Measurements from ENCODE around the gene C5orf58. TPM values are rescaled to one million over a fixed set of nuclear protein-coding genes. Genes with fewer than 3 reads are reported as not detected.

The C5orf58 gene
- total RNA-seq, 1 donor from 2014 or later = not detected

DNA sequence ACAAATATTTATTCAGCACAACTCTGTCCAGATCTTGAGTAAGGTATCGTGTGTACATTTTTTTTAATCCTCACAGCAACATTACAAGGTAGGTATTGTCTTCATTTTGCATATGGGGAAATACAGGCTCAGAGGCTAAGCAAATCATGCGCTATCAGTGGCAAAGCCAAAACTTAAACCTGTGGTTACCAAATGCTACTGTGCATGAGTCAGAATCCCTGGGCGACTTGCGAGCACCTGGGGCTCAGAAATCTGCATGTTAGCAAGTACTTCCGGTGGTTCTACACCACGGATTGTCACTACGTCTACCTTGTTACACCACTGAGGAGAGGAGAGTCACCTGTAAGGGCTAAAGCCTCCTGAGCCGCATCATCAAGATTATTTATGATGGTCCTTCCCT is 21.3 kb downstream of the C5orf58 start:
- DNase-seq (ENCODE audit: low read depth in 2 of 2) = no peak

DNA sequence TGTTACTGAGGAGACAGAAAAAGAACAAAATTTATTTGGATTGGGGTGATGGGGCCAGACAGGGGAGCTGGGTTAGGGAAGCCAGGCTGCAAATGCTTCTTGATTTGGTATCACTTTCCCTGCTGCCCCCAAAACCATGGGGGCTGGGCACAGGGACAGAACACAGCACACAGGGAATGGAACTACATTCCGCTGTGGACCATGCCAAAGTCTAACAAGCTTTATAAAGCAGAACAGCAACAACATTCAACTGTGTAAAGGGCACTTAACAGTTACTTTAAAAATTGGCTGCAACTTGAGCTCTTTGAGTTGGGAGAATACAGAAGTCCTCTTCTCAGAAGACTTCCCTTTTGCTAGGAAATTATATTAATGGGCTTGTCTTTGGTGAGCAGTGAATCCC is 23.8 kb downstream of the C5orf58 start:
- DNase-seq (ENCODE audit: low read depth in 2 of 2) = no peak

DNA sequence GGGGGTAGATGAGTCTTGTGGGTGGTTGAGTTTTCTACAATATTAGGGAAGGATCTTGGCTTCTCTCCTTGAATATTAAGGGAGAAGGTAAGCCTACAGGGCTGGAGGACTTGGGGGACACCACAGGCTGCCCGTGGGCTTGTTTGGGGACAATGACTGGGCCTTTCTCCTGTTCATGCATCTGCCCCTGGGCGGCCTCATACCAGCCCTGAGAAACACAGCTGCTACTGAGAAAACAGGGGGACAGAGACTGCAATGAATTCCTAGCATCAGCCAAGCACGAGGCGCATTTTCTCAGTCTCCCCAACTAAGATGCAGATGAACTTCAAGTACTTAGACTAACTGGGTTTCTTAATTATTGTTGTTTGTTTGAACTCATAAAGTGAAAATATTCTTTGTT is 24.6 kb downstream of the C5orf58 start:
- no peak for DNase-seq (ENCODE audit: low read depth in 2 of 2)

DNA sequence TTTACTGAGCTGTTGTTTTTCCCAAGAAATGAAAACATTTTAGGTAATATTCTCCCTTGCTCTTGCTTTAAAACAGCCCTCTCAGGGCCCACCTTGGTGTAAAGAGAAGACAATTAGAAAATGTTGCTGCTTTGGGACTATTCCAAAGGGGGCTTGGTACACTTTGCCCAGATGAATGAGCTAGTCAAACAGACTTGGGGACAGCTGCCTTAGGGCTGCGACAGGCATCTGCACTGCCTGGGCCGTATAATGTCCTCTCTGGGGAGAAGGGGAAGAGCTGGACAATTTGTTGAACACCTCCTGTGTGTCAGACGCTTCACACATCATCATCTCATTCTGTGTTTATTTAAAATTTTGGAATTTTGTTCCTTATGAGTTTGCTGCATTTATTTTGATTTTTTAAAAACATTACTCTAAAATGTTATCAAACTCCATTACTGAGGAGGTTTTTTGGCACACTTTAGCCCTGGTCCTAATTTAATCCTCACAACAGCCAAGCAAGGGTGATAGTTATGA is 28.8 kb downstream of the C5orf58 start:
- DNase-seq (ENCODE audit: low read depth in 2 of 2) = no peak

DNA sequence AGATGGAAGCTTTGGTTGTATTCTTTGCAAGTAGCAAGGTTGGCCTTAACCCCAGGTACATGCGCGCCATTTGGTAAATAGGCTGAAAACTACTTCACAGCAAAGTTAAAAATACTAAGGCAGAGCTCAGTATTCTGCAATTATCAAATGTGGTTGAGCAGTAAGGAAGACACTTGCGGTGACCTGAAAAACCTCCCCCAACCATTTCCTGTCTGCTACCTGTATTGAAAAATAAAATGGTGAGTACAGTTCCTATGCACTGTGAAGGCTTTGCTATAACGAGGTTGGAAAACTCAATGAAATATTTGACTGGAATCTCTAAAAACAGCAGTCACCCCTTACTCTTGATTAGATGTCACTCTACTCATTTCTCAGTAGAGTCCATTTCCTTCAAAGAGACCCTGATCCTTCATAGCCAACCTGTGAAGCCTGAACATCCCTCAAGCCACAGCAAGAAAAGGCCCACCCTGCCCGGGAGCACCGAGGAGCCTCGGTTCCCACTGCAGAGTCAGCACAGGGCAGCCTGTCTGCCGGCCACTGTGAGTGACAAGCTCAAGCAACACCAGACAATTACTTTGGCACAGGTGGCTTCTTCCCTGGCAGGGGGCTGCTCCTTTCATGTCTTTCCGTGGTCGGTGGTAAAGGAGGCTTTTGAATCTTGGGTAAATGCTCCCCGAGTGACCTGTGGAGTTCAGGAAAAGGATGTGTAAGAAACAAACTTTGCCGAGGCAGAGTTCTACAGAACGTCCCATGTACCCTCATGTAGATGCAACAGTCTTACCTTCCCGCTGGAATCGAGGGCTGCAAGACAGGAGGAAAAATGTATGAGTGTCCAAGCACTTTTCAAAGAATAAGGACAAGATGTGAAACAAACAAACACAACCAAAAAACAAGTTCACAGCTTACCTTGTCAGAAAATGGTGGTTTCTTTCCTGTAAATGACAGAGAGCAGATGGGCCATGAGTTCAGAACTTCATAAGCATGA is 29.6 kb downstream of the C5orf58 start:
- no peak for DNase-seq (ENCODE audit: low read depth in 2 of 2)

DNA sequence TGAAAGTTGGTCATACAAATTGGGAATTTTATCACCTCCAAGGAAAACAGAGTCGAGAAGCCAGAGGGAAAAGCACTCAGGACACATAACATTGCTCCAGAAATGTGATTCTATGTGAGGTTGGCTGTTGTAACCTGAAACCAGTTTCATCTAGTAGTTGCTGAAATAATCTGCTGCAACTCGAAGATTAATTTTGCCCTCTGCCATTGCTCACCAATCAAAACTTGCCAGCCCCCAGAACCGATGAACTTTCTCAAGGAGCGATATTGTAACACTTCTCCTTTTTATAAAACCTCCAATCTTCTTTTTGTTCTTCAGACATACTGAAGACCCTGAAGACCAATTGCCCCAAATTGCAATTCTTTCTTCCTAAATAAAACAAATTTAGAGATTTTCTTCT is 31.1 kb downstream of the C5orf58 start:
- DNase-seq (ENCODE audit: low read depth in 2 of 2) = no peak

DNA sequence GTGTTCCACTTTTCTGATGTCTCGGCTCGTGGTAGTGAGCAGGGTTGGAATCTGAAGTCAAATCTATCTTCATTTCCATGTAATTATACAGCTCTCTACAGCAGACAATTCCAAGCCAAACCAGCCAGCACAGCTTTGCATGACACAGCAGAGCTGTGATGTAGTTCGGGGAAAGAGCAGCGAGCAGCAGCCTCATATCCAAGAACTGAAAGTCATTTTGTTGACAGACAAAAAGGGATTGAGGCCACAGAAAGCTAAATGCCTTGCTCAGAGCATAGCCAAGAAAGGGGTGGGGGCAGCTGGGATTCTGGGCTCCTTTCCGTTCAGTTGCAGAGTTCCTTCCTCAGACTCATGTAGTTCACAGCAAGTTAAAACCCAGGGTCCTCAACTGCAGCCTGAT is 32.7 kb downstream of the C5orf58 start:
- no peak for DNase-seq (ENCODE audit: low read depth in 2 of 2)

DNA sequence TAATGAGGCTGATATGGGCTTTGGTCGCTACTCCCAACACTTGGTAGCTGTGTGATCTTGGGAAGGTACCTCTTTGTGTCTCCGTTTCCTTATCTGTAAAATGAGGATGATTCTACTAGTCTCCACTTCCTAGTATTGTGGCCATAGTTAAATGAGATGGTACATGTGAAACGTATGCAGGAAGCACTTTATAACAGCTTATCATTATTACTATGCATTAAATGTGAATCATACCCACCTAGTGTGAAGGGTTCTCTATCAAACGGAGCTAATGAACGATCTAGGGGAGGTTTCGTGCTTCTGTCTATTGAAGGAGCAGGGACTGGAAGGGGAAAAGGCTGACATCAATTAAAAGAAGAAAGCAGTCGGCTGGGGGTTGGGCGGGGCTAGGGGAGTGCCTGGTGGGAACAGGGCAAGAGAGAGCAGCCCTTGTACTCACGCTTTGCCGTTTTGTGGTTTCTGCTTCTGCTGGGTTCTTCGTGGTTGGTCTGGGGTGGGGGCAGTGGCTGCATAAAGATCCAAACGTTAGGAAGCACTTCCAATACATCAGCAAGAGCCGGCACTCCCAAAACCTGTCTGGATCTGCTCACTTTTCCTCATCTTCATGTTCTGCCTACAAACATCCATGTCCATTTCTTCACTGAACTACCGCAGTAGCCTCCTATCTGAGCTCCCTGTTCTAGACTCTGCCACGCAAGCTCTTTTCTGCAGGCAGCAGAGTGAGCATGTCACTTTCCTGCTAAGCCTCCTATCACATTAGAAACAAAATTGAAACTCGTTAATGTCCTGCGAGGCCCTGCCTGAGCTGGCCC is 34.0 kb downstream of the C5orf58 start:
- DNase-seq (ENCODE audit: low read depth in 2 of 2) = no peak

DNA sequence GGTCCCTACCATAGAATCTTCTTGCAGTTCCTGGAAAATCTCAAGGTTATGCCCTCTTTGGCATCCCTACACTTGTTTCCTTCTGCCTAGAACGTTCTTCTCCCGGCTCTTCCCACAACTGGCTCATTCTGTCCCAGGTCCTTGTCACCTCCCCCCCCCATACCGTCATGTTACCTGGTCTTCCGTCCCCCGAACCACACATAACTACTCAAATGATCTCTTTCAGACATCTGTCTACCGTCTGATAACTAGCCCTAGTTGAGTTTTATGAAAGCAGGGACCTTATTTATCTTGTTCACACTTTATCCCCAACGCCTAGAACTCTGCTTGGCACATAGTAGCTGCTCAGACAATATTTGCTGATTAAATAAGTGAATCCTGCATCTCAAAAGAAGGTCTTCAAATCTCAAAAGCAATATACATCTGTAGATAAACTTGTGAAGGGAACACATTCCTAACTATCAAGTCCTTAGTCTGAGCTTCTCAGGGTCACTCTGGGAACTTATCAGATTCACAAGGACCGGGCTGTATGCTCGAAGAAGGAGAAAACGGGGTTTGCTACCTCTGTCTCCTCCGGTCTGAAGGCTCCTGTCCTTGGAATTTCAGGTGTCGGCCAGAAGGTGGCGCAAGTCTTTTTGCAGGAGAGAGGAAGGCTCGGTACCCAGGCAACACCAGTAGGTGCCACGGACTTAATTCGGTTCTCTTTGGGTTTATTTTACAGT is 34.8 kb downstream of the C5orf58 start:
- peak; percentile 83 for DNase-seq (ENCODE audit: low read depth in 2 of 2)

DNA sequence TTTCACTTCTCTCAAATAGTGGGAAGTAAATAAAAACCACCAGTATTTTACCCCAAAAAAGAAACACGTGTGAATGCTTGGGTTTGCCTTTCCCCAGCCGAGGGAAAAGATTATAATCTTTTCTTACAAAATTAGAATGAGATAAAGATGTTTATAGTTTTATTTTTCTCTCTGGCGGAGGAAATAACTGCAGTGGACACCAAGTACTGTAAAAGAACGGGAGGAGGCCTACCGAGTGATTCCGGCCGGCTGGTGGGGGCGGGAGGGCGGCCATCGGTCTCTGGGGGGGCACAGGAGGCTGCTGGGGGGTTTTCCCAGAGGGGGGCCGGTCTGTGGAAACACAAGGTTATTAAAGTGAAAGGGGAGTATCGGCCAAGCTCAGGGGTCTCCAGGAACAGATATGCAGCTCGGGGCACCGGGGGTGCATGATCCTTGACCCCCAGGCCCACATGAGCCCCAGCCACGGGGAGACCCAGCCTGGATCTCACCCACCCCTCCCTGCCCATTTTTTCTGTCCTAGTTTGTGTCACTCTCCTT is 35.4 kb downstream of the C5orf58 start:
- no peak for DNase-seq (ENCODE audit: low read depth in 2 of 2)

DNA sequence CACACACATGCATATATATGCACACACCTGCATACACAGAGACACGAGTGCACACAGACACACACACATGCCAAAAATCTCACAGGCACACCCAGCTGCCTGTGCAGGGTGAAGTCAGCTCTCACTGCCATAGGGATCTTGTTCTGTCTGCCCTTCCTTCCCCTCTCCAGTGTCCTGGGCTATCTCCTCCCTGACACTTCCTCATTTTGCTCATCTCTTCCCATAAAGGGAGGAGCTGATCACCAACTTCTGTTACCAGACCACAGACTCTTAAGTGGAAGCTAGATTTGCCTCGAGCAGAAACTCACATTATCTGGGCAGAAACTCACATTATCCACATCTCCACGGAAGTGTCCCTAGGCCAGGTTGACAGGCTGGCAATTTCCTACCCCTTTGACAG is 36.1 kb downstream of the C5orf58 start:
- no peak for DNase-seq (ENCODE audit: low read depth in 2 of 2)

DNA sequence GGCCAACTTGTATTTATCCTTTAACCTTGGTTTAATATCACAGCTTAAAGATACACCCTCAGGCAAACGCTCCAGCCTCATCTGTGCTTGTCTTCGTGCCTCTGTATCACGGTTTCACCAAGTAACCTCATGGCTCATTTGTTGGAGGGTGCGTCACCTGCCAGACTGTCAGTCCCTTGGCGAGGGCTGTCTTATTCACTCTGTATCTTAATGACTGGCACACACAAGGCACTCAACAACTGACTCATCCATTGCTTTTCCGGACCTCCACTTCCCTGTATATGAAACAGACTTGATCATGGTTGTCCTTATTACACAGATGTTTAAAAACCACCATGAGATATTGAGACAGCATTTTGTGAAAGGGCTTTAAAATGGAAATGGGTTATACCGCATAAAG is 36.8 kb downstream of the C5orf58 start:
- DNase-seq (ENCODE audit: low read depth in 2 of 2) = peak in 1 of 2 donors; percentile 95

DNA sequence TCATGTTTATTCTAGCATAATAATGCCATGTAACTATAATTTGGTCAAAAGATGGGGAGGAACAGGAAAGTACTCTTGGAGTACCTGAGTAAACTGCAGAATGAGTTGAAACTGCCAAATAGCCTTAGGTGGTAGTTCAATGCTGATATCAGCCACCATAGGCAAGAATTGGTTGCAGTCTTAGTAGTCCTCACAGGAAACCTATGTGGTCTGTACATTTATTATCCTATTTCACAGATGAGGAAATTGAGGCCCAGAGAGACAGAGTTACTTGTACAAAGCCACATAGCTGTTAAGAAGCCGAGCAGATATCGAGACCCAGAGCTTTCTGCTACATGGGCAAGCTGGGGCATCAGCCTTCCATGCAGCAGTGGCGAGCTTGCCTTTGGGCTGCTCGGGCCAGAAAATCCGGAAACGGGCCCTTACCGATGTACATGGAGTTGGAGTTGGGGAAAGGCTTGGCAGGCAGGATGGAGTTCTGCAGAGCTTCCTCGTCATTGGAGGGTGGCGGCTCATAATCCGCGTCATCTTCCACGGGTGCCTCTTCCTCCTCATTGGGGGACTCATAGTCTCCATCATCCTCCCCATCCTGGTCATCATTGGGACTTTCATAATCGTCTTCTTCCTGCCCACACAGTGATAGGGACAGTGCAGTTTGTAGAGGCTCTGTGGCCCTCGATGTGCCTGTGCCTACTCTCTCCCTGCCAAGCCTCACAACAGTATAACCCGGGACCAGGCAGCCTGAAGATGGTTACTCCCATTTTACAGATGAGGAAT is 37.7 kb downstream of the C5orf58 start:
- DNase-seq (ENCODE audit: low read depth in 2 of 2) = no peak

DNA sequence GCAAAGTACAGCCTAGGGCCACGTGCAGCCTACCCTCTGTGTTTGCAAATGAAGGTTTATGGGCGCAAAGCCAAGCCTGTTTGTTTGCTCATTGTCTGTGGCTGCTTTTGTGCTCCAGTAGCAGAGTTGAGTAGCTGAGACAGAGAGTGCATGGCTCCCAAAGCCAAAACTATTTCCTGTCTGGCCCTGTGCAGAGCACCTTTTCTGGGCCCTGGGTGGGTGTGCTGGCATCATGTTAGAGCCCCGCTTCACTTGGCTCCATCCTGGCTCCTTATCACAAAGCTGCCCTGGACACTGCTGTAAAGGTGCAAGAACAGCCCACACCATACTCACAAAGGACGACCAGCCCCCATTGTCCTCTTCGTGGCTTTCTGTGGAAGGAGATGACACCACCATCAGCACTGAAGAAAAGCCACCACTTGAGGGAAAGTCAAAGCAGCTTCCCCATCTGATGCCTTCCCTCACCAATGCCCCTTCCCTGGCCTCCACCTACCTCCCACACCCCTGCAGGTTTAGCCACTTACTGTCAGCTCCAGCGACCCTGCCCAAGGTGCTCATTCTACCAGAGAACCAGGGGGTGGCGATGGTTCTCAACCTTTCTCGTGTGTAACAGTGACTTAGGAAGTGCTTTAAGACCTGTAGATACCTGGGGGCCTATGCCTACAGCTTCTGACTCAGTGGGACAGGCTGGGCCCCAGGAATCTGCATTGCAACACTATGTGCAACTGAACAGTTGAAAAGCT is 41.4 kb downstream of the C5orf58 start:
- peak in 1 of 2 donors; percentile 27 for DNase-seq (ENCODE audit: low read depth in 2 of 2)

DNA sequence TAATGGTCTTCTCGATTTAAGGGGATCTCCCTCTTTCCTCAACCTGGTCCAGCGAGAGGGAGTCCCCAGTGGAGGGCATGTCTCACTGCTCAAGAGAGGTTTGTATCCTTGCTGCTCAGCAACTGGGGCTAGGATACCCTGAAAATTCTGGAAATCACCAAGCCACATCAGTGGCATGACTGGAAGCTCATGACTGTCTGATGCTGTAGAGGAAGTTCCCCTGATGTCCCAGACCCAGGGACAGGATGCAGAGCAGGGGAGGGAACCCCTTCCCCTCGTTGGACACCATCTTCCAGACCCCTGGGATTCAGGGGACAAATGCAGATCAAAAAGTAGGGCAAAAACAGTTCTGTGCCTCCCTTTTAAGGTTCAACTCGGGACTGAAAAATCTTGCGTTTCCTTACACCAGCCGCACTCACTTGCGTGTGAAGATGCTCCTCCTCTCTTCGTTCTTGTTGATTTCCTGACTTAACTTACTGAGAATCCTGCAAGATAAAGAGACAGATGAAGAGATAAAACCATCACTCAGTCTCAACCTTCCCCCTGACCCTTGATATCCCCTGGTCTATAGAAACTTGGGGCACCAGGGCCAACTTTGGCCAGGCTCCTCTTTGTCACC is 42.7 kb downstream of the C5orf58 start:
- DNase-seq (ENCODE audit: low read depth in 2 of 2) = no peak

DNA sequence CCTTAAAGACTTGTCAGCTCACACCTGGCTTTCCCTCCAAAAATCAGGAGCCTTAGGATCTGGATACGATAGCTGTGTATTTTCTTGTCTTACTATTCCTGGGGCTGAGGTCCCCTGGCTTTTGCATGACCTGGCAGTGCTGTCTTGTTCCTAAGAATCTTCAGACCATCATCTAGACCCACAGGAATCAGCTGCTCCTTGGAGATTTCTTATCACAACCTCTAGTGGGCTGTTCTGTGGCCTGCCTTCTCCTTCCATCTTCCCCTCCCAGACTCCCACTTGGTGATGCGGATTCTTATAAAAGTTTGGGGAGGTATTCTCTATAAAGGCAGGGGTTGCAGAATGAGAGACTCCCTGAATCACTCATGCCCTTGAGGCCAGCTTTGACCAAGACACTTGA is 43.4 kb downstream of the C5orf58 start:
- DNase-seq (ENCODE audit: low read depth in 2 of 2) = no peak

DNA sequence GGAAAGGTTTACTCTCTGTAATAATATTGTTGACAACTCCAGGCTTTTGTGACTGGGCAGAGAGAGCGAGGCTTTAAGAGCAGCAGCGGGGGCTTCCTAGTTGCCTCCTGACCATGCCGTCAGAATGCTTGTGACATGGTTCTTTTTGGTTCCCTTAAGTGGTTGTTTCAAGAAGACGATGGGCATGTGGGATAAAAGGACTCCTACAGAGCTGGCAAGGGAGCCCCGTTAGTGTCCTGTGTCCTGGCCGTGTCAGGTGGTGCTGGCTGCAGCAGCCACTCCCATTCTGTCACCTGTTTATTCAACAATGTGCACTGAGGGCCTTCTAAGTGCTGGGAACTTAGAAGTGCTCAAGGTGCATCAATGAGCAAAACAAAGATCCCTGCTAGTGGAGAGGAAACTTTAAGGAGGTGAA is 45.1 kb downstream of the C5orf58 start:
- no peak for DNase-seq (ENCODE audit: low read depth in 2 of 2)

DNA sequence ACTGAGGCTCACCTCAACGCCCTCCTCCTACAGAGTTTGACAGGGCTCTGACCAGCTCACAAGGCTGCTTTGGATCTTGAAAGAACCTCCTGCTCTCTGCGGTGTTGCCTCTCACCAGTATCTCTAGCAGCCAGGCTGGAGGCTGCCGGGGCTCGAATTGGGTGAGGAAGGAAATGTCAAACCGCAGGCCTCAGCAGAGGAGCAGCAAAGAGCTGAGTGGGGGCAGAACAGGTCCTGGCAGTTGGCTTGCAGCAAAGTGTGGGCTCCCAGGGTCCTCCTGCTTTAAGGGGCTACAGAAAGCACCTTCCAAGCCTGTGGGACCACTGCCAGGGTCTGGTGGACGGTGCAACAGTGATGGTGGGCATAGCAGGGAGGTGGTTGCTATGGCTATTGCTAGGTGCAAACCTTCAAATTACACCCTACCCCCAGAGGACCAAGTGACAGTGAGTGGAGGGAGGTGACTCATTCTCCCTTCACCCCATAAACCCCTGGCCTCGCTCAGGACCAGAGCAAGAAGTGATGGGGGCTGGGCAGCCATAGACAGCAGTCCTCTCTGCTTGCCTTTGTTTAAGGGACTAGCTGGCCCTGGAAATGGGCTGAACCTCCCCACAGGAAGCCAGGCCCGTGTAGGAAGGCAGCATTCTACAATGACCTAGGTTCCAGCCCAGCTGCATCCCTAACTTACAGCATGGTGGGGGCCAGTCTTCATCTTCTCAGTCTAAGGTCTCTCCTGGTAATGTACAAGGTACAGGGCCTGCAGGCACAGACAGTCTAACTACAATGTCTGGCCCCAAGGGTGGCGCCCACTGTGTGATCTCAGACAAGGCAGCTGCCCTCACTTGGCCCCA is 46.0 kb downstream of the C5orf58 start:
- DNase-seq (ENCODE audit: low read depth in 2 of 2) = peak in 1 of 2 donors; percentile 70

DNA sequence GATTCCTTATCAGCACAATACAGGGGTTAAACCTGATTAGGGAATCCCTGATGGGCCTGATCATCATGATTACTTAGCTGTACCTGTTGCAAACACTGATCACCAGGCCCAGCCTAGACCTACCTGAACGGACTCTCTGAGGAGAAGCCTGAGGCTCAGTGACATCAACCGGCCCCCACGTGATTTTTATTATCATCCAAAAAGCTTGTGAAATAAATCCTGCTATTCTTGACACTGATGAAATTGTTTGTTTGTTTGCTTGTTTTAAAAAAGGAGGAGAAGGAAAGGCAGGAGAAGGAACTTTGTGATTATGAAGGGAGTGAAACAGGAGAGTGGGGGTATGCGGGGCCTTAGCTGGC is 46.7 kb downstream of the C5orf58 start:
- DNase-seq (ENCODE audit: low read depth in 2 of 2) = no peak

All from lung microvascular endothelial cell (primary cell).